ENCODE data around the gene PLEKHG5.

PLEKHG5 gene

DNA sequence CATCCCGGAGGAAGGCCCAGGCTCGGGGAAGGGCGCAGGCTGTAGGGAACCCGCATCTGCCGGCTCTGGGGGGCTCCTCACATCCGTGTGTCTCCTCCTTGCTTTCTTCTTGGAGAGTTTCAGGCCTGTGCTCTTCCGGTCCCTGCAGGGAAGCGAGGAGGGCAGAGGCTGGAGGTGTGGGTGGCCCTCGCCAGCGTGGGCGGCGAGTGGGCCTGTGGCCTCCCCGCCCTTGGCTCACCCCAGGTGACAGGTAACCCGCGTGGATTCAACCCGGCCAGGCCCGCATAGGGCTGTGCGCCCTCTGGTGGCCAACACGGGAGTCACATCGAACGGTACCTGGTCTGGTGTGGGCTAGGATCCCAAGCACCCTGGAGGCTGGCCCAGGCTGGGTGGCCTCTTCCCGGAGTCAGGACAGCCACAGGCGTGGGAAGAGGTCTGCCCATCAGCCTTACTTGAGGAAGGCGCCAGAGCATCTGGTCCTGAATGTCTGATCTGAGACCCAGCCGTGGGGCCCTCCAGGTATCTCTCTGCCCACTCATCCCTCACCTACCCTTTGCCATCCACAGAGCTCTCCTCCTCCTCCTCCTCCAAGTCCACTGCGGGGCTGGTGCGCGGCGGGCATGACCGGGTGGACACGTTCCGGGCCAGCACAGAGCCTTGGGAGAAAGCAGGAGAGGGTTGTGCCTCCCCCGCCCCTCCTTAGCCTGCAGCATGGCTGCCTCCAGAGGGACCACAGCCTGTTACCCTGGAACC is 15.9 kb downstream of the PLEKHG5 start:
- DNase-seq = peak; percentile 43

- DNase-seq = no peak
Measured at GRCh38 chr1:6474815-6475282, 16.6 kb downstream of the PLEKHG5 start.

- peak; percentile 93 for DNase-seq
Measured at GRCh38 chr1:6473974-6474814, 17.3 kb downstream of the PLEKHG5 start.

DNA sequence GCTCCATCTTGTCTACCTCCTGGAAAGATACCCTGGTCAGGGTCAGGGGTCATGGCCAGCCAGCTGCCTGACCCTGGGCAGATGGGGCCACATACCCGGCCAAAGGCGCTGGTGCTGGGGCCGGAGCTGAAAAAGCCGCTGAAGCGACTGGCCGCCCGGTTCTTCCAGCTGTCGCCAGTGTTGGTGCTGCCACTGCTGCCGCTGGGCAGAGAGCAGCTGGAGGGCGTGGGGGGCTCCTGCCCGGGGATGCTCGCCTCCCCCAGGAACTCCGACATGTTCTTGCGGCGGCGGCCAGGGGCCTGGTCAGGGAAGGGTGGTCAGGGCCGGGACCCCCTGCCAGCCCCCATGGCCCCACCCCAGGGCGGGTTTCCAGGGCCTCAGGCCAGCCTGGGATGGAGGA is 18.3 kb downstream of the PLEKHG5 start:
- no peak for DNase-seq

DNA sequence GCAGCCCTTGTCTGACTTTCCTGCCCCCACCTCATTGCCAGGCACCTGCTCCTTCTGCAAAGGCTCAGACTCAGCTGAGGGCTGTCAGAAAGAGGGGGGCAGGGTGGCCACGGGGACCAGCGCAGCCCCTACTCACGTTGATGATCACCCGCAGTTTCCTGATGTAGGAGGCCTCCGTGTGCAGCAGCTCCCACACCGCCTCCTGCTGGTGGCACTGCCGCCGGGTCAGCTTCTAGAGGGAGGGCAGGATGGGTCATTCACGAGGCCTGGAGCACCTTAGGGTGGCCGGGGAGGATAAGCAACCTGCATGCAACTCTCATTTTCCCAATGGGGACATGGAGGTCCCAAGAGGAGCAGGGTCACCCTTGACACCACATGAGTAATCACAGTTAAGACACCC is 19.1 kb downstream of the PLEKHG5 start:
- no peak for DNase-seq

- no peak for DNase-seq
Measured at GRCh38 chr1:6471970-6472368, 19.5 kb downstream of the PLEKHG5 start.

DNA sequence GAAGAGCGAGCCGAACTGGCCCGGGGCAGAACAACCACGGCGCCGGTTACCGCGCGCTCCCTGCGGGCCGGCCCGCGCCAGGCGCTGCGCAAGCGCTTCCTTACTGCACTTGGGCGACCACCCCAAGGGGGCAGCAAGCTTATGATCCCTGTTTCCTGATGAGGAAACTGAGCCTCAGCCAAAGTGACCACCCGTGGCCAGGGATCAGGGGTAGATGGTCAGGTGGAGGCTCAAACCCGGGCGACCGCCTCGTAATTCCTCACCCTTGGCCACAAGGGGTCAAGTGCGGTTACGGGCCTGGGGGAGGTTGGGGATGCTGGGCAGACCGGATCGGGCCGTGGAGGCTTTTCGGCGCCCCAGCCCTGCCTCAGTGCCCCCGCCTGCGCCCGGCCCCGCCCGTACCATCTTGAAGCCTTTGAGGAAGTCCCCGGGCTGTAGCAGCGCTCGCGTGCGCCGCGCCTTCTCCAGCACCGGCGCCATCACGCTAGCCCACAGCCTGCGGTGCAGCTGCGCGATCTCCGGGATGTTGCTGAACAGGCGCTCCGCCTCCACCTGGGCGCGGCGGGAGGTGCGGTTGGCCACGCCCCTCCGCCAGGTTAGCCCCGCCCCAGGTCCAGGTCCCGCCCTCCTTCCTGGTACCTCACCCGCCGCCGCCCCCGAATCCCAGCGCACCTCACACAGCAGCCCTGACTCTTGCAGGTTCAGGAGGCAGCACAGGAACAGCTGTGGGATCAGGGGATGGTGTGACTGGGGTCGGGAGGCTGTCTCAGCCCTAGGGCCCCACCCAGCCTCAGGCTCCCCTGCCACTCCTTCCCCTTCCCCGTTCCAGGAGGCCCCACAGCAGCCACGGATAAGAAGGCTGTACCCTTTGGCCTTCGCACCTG is 20.1 kb downstream of the PLEKHG5 start:
- no peak for DNase-seq

DNA sequence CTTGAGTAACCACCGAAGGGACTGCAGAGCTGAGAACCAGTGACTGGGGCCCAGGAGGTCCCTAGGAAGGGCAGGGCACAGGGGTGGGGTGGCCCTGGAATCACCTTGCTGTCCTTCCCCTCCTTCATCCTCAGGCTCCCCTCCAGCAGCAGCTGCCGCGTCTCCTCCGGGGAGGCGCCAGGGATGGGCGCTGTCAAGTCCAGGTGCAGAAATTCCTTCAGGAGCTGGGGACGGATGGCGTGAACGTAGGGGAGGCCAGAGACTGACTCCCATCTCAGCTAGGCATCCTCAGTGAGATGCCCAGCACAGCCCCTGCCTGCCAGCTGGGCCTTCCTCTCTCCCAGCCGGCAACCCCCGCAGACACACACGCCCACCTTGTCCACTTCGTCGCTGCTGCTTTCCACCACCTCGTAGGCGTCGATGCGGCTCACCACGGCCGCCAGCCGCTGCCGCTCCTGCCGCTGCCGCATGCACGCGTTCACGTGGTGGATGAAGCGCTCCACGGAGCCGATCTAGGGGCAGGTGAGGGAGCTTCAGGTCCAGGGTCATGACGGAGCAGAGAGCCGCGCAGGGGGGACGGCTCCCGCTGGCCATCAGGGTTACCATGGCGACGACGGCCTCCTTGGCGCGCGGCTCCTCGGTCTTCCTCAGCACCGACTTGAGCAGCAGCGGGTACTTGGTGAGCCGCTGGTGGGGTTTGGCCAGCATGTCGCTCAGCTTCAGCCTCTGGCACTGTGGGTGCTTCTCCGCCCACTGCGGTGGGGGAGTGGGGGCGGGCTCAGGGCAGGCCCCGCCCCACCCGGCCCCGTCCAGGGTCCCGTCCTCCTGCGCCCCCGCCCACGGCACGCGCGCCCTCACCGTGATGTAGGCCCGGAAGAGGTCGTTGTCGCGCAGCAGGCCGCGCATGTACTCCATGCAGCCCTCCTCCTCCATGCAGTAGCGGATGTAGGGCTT is 21.1 kb downstream of the PLEKHG5 start:
- DNase-seq = no peak

- no peak for DNase-seq
Measured at GRCh38 chr1:6468729-6469461, 22.6 kb downstream of the PLEKHG5 start.

GRCh38 chr1:6467744-6468688 is 23.5 kb downstream of the PLEKHG5 start:
- DNase-seq = no peak

- no peak for DNase-seq
Measured at GRCh38 chr1:6467224-6467623, 24.2 kb downstream of the PLEKHG5 start.

DNA sequence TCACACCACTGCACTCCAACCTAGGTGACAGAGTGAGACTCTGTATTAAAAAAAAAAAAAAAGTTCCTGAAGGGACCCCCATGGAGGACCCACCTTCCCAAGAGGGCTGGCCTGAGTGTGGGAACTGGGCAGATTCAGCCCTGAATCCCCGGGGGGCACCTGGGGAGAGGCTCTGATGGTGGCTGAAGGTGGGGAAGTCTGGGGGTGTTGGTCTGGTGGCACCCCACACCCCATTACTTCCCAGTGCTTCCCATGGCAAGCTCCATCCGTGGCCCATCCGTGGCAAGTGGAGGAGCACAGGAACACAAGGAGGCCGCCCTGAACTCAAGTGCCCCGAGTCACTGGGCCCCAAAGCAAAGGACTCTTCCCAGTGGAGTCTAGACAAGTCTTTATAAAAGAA is 24.7 kb downstream of the PLEKHG5 start:
- no peak for DNase-seq

DNA sequence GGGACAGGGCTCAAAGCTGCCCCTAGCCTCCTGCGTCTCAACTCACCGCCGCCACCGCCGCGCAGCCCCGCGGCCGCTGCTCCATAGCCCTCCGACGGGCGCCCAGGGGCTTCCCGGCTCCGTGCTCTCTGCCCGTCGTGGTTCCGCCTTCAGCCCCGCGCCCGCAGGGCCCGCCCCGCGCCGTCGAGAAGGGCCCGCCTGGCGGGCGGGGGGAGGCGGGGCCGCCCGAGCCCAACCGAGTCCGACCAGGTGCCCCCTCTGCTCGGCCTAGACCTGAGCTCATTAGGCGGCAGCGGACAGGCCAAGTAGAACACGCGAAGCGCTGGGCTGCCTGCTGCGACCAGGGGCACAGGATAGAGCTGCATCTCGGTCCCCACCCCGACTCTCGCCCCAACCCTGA is 25.4 kb downstream of the PLEKHG5 start, which contains the start of gene TNFRSF25:
Gene TNFRSF25, minus strand, starts transcription at position 151 of the 400 bp plus-strand sequence. Its CDS starts 66 bp downstream, at position 85.
- DNase-seq = peak; percentile 27

DNA sequence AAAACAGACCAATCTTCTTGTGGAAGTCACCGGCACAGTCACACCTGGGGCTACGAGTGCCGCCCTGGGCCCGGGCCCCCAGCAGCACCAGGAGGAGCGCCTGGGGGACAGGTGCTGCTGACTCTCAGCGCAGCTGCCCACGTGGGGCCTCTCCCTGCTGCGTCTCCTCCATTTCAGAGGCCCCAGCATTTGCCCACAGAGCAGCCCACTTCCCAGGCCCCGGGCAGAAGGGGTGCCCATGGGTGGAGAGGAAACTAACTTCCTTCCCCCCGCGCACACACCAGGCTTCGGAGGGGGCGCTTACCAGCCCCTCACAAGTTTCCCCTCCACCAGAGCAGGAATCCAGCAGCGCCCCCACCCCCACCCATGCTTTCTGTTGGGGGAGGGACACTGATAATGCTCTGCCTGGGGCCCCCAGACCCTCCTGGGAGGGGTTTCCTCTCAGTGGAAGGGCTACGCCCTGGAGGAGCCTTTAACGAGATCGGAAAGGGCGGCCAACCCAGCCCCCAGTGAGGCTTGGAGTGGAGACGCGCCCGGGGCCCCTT is 25.9 kb downstream of the PLEKHG5 start:
- DNase-seq = peak; percentile 30

DNA sequence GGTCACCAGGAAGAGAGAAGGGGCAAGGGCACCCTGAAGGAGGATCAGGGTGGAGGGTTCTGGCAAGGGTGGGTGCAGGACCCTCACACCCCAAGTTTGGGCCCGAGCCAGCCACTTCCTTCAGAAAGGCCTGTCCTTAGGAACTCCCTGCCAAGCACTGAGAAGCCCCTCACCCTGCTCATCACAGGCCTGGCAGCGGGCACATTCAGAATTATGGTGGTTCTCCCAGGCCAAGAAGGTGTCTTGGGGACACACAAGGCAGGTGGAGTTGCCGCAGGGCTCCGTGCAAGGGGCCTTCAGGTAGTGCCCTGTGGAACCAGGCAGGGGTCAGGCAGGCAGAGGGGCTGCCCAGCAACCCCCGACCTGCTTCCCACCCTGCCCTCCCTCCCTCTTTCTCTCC is 26.6 kb downstream of the PLEKHG5 start:
- DNase-seq = no peak

DNA sequence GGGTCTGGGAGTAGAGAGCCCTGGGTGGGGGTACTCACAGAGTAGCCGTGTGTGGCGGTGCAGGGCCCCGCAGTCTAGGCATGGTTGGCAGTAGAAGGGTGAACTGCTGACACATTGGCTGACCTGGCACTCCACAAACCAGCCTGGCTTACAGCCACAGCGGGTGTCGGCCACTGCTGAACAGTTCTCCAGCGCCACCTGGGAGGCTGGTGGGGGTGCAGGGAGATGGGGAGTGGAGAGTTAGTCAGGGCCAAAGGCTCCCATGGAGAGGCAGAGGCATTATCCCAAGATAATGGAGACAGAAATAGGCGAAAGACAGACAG is 27.0 kb downstream of the PLEKHG5 start:
- DNase-seq = peak; percentile 46

DNA sequence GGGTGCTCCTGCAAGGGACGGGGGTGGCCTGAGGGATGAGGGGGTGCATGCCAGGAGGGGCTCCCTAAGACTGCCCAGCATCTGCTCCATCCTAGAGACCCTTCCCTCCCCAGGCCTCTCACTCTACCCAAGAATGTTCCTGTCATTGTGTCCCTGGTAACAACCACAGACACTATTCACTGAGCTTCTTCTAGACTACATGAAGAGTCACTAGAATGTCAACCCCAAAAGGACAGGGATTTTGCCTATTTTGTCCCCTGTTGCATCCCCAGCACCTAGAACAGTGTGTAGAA is 28.4 kb downstream of the PLEKHG5 start:
- DNase-seq = no peak

DNA sequence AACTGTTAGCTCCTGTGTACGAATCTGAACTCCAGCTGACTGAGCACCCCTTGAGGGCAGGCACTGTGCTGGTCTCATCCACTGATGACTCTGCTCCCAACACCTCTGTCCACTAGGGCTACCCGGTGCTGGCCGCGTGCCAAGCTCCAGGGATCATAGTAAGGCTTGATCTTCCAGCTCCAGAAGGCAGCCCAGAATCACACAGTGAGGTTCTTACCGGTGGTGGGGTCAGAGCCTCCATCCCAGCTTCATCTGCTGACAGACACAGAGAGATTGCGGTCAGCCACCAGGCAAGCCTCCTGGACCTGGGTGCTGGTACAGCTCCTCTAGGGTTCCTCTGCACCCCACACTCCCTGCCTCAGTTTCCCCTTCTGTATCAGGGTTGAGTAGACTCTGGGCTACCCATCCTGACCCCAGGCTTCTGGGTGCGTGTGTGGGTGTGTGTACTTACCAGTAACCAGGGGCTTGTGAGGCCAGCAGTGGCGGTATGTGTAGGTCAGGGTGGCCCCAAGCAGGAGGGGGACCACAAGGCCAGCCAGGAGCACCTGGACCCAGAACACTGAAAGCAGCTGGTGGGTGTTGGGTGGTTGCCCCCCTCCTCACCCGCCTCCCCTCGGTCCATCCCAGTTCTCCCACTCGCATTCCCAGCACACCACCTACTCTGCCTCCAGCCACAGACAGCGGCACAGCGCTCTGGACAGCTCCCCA is 28.9 kb downstream of the PLEKHG5 start:
- no peak for DNase-seq

All from NCI-H1105 treated with DMSO at 0.1 percent for 48 hours (cell line).